HG03354 (cell line): ENCODE results near the gene EPS8L2.

Experiments
- ATAC-seq: cut with Tn5 transposase; IDR thresholded peaks from one replicate; pipeline ENCODE4 v1.9.1; 2021; ENCODE audit warnings: mild to moderate bottlenecking; ENCODE audit not compliant: unreplicated experiment, poor library complexity, severe bottlenecking

EPS8L2 gene

GRCh38 chr11:770642-771616, 64.9 kb downstream of the EPS8L2 start:
- no peak for ATAC-seq

GRCh38 chr11:771617-772204, 65.7 kb downstream of the EPS8L2 start:
- no peak for ATAC-seq

GRCh38 chr11:772429-773390, 66.7 kb downstream of the EPS8L2 start:
- ATAC-seq: no peak

- no peak for ATAC-seq
These were observed 67.4 kb downstream of the EPS8L2 start for GRCh38 chr11:773425-773824.

- no peak for ATAC-seq
These were observed 67.8 kb downstream of the EPS8L2 start for GRCh38 chr11:773830-774229.

GRCh38 chr11:774873-775592, 69.0 kb downstream of the EPS8L2 start:
- no peak for ATAC-seq

- ATAC-seq: no peak
These were observed 70.2 kb downstream of the EPS8L2 start for GRCh38 chr11:776263-776560.

- peak; percentile 40 for ATAC-seq
These were observed 70.7 kb downstream of the EPS8L2 start for GRCh38 chr11:776561-777287.
